HG03571 (cell line): ENCODE results near the gene OR2T5.
"Not testable (repeated sequence)": the region's sequence is repeated elsewhere in the genome, so short reads cannot be mapped to it uniquely, and the experiment has no call there.

Experiments
- ATAC-seq: cut with Tn5 transposase; IDR thresholded peaks from one replicate; pipeline ENCODE4 v1.9.1; 2021; ENCODE audit not compliant: unreplicated experiment

Gene OR2T5

DNA sequence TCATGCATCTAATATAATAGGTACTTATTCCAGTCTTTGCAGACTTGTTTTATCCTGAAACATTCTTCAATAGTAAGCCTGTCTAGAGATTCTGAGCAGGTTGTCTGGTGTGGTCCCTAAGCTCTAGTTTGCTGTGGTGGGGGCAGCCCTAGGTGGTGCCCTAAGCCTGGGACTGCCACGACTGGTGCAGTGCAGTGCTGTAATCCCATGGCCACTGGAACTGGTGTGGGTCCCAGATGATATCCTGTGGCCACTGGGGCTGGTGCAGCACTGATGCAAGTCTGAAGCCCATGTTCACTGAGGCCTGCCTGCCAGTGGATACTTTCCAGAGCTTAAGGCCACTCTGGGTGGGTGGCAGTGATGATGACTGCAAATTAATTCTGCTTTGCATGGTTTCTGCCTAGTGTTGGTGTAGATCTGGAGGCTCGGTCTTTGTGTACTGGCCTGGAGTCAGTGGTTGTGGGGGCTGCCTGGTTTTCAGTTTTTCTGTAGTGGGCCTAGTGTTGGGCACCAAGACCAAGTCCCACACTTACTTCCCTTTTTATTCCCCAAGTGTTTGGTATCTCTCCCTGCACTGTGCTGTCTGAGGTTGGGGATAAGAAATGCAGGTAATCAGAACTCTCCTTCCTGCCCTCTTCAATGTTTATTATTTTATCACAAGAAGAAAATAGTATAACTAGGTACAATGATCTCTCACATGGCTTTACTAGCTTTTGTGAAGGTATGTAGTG, 12.1 kb downstream of the OR2T5 start:
- not testable (repeated sequence) for ATAC-seq

DNA sequence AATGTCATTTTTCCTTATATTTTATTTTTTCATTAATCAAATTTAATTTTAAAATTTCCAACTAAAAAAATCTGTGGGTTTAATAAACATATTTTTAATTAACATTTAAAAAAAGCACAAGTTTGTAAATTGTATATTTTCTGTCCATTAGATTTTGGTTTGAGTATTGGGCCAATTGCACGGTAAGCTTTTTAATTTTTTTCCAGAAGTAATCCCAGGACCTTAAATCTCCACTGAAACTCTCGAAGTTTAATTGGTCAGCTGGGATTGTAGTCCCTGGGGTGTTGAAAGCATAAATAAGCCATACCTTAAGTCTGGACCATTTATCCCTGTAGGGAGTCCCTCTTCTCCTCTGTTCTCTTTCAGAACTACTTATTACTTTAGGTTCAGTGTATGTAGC, 19.4 kb downstream of the OR2T5 start, which contains the start of gene OR2G6:
Gene OR2G6, plus strand, starts transcription at position 301 of the 400 bp plus-strand sequence. CDS start 13,574 bp downstream, outside the sequence.
- ATAC-seq: not testable (repeated sequence)

DNA sequence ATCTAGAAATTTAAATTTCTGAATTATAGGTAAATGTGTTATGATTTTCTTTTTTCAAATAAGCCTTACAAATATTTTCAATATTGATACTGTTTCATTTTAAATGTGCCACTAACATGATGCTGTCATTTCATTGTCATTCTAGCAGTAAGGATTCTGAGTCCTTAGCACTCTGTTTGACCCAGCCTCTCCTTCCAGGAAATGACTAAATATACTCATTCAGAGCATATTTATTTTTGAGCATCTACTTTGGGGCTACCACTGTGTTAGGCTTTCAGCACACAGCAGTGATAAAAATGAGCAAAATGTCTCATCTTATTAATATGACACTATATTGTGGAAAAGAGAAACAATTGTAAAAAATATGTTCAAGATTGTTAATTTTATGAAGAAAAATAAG, 21.8 kb downstream of the OR2T5 start:
- ATAC-seq: not testable (repeated sequence)

DNA sequence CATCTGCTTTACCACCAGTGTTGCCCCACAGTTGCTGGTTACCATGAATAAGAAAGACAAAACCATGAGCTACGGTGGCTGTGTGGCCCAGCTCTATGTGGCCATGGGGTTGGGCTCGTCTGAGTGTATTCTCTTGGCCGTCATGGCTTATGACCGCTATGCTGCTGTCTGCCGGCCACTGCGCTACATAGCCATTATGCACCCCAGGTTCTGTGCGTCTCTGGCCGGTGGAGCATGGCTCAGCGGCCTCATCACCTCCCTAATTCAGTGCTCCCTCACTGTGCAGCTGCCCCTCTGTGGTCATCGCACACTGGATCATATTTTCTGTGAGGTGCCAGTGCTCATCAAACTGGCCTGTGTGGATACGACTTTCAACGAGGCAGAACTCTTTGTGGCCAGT, 33.5 kb downstream of the OR2T5 start:
- ATAC-seq: no peak

DNA sequence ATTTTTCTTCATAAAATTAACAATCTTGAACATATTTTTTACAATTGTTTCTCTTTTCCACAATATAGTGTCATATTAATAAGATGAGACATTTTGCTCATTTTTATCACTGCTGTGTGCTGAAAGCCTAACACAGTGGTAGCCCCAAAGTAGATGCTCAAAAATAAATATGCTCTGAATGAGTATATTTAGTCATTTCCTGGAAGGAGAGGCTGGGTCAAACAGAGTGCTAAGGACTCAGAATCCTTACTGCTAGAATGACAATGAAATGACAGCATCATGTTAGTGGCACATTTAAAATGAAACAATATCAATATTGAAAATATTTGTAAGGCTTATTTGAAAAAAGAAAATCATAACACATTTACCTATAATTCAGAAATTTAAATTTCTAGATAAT, 49.1 kb downstream of the OR2T5 start:
- ATAC-seq: not testable (repeated sequence)
